Astrocyte (in vitro differentiated cells and primary cell): Measurements from ENCODE around the gene ST3GAL4. TPM values are rescaled to one million over a fixed set of nuclear protein-coding genes. Genes with fewer than 3 reads are reported as not detected.

ENCODE experiments used
- DNase-seq: peaks from one replicate; pipeline ENCODE4 v3.0.0-alpha.2; 2010; ENCODE audit warnings: low read depth
- FAIRE-seq: peaks from 2 replicates; lab custom pipeline; 2011; peaks lifted over from hg19 to GRCh38; lab: Jason Lieb, UNC
- H2AFZ ChIP-seq: 2 replicates; pipeline ENCODE4 v1.6.0; 2012; ENCODE audit warnings: low read depth, low read length, inconsistent platforms
- H3K27ac ChIP-seq: 2 replicates; pipeline ENCODE4 v1.5.1; 2011; ENCODE audit warnings: low read depth, low read length, inconsistent platforms
- H3K27me3 ChIP-seq: 2 replicates; pipeline ENCODE4 v1.6.0; 2011; ENCODE audit warnings: low read length, inconsistent platforms; ENCODE audit not compliant: insufficient read depth
- H3K36me3 ChIP-seq: 2 replicates; pipeline ENCODE4 v1.5.1; 2011; ENCODE audit warnings: low read length, inconsistent platforms; ENCODE audit not compliant: insufficient read depth
- H3K4me1 ChIP-seq: 2 replicates; pipeline ENCODE4 v1.5.1; 2011; ENCODE audit warnings: low read length, inconsistent platforms; ENCODE audit not compliant: insufficient read depth
- H3K4me2 ChIP-seq: 2 replicates; pipeline ENCODE4 v1.6.0; 2012; ENCODE audit warnings: low read length, inconsistent platforms
- H3K4me3 ChIP-seq: 2 replicates; pipeline ENCODE4 v1.5.1; 2011; ENCODE audit warnings: low read depth, mild to moderate bottlenecking, low read length, inconsistent platforms; ENCODE audit not compliant: insufficient read depth
- H3K79me2 ChIP-seq: 2 replicates; pipeline ENCODE4 v1.6.0; 2012; ENCODE audit warnings: mild to moderate bottlenecking, low read length, inconsistent platforms; ENCODE audit not compliant: insufficient read depth
- H3K9ac ChIP-seq: 2 replicates; pipeline ENCODE4 v1.6.0; 2012; ENCODE audit warnings: mild to moderate bottlenecking, low read length, inconsistent platforms
- H3K9me3 ChIP-seq: 2 replicates; pipeline ENCODE4 v1.5.1; 2012; ENCODE audit warnings: low read depth, mild to moderate bottlenecking, low read length, inconsistent platforms; ENCODE audit not compliant: insufficient read depth
- H4K20me1 ChIP-seq: 2 replicates; pipeline ENCODE4 v1.6.0; 2012; ENCODE audit warnings: low read length, inconsistent platforms; ENCODE audit not compliant: insufficient read depth
- H3K27ac Mint-ChIP-seq: one replicate; pipeline ENCODE4 v1.8.0; 2021; ENCODE audit warnings: mild to moderate bottlenecking, mixed read lengths; ENCODE audit not compliant: unreplicated experiment
- H3K27me3 Mint-ChIP-seq: one replicate; pipeline ENCODE4 v1.8.0; 2021; ENCODE audit warnings: low read depth, mixed read lengths; ENCODE audit not compliant: unreplicated experiment
- H3K36me3 Mint-ChIP-seq: one replicate; pipeline ENCODE4 v1.8.0; 2021; ENCODE audit warnings: low read depth, mixed read lengths; ENCODE audit not compliant: unreplicated experiment
- H3K4me1 Mint-ChIP-seq: one replicate; pipeline ENCODE4 v1.8.0; 2021; ENCODE audit warnings: low read depth, mixed read lengths; ENCODE audit not compliant: unreplicated experiment
- H3K4me3 Mint-ChIP-seq: one replicate; pipeline ENCODE4 v1.8.0; 2021; ENCODE audit warnings: mild to moderate bottlenecking, moderate library complexity, mixed read lengths; ENCODE audit not compliant: unreplicated experiment
- H3K9me3 Mint-ChIP-seq: one replicate; pipeline ENCODE4 v1.8.0; 2021; ENCODE audit warnings: mild to moderate bottlenecking, mixed read lengths; ENCODE audit not compliant: unreplicated experiment
- CTCF ChIP-seq: IDR thresholded peaks from 2 replicates; pipeline ENCODE4 v1.5.1; 2011; ENCODE audit warnings: low read depth, mild to moderate bottlenecking, inconsistent platforms, low read length, moderate library complexity; ENCODE audit not compliant: insufficient read depth
- EZH2 ChIP-seq: IDR thresholded peaks from 2 replicates; pipeline ENCODE4 v1.6.1; 2012; ENCODE audit warnings: mild to moderate bottlenecking, low read length, inconsistent platforms; ENCODE audit not compliant: insufficient read depth
- total RNA-seq: library from RNA; stranded (reverse); gene quantifications from 2 replicates; pipeline ENCODE4 v1.2.1, GENCODE V29; 2021

ST3GAL4 gene
- total RNA-seq, 1 donor from 2014 or later, result 12.2 TPM

GRCh38 chr11:126405906-126406305, 50.4 kb downstream of the ST3GAL4 start:
- Histone ChIP-seq H3K9me3 (no peaks in the 10 kb centered on the region), H3K4me1 (peaks cover 8% of the 10 kb centered on the region), H3K9ac (no peak overlapping the region), H3K36me3 (no peaks in the 10 kb centered on the region), H3K79me2 (no peaks in the 10 kb centered on the region), H4K20me1 (peaks cover 3% of the 10 kb centered on the region), H3K4me3 (no peak overlapping the region), H3K27ac (no peak overlapping the region), H2AFZ (no peak overlapping the region), H3K4me2 (no peak overlapping the region), H3K27me3 (no peaks in the 10 kb centered on the region)
- FAIRE-seq, result no peak
- Mint-ChIP-seq H3K4me3 (no peak overlapping the region), H3K27me3 (peaks cover 2% of the 10 kb centered on the region), H3K27ac (no peak overlapping the region), H3K36me3 (peaks cover 15% of the 10 kb centered on the region), H3K9me3 (no peaks in the 10 kb centered on the region), H3K4me1 (peaks cover 14% of the 10 kb centered on the region)
- DNase-seq, result no peak
- no peak for TF ChIP-seq EZH2
- TF ChIP-seq CTCF, result no peak

- no peaks in the 10 kb centered on the region for H3K27me3 ChIP-seq
- peaks cover 8% of the 10 kb centered on the region for H3K4me1 ChIP-seq
- no peak overlapping the region for H3K4me3 ChIP-seq
- no peaks in the 10 kb centered on the region for H3K79me2 ChIP-seq
- Mint-ChIP-seq H3K4me3 (no peak overlapping the region), H3K36me3 (peaks cover 15% of the 10 kb centered on the region), H3K4me1 (peaks cover 14% of the 10 kb centered on the region), H3K27me3 (peaks cover 2% of the 10 kb centered on the region), H3K27ac (no peak overlapping the region), H3K9me3 (no peaks in the 10 kb centered on the region)
- H2AFZ ChIP-seq, result no peak overlapping the region
- H3K9ac ChIP-seq, result no peak overlapping the region
- no peaks in the 10 kb centered on the region for H3K36me3 ChIP-seq
- H4K20me1 ChIP-seq, result peaks cover 3% of the 10 kb centered on the region
- no peak for DNase-seq
- no peak overlapping the region for H3K27ac ChIP-seq
- FAIRE-seq, result no peak
- H3K4me2 ChIP-seq, result no peak overlapping the region
- no peaks in the 10 kb centered on the region for H3K9me3 ChIP-seq
- no peak for TF ChIP-seq EZH2
- no peak for TF ChIP-seq CTCF
Observed at GRCh38 chr11:126406368-126406767, 50.9 kb downstream of the ST3GAL4 start.

GRCh38 chr11:126407101-126407521, 51.6 kb downstream of the ST3GAL4 start:
- TF ChIP-seq EZH2, result no peak
- TF ChIP-seq CTCF, result no peak
- Histone ChIP-seq H3K4me2 (no peak overlapping the region), H4K20me1 (peaks cover 3% of the 10 kb centered on the region), H3K9ac (no peak overlapping the region), H3K36me3 (no peaks in the 10 kb centered on the region), H3K27me3 (no peaks in the 10 kb centered on the region), H3K79me2 (no peaks in the 10 kb centered on the region), H3K27ac (no peak overlapping the region), H3K9me3 (no peaks in the 10 kb centered on the region), H3K4me3 (no peak overlapping the region), H2AFZ (no peak overlapping the region), H3K4me1 (peaks cover 8% of the 10 kb centered on the region)
- Mint-ChIP-seq H3K27ac (no peak overlapping the region), H3K36me3 (peaks cover 15% of the 10 kb centered on the region), H3K9me3 (no peaks in the 10 kb centered on the region), H3K4me3 (no peak overlapping the region), H3K4me1 (peaks cover 14% of the 10 kb centered on the region), H3K27me3 (peaks cover 2% of the 10 kb centered on the region)
- FAIRE-seq (no peak), DNase-seq (no peak)
